Stimulated activated CD4-positive, alpha-beta T cell treated with anti-CD3 and anti-CD28 coated beads, Interleukin-4, amount 100 ng/mL, for 48 hours (primary cell): ENCODE results near the gene SRGN.

Source experiments
- DNase-seq, 2 donors: peaks; one replicate each; pipeline ENCODE4 v3.0.0-alpha.2; 2020; ENCODE audit warnings: low read depth in 2 of 2

Gene SRGN

GRCh38 chr10:69090685-69091084 lies 2.8 kb downstream of the SRGN start:
- DNase-seq: no peak

- no peak for DNase-seq
Measured at GRCh38 chr10:69091143-69091651, 3.3 kb downstream of the SRGN start.

GRCh38 chr10:69092959-69093850 lies 5.3 kb downstream of the SRGN start:
- peak; percentile 70 to 73 for DNase-seq

- no peak for DNase-seq
Measured at GRCh38 chr10:69093933-69094332, 6.0 kb downstream of the SRGN start.

GRCh38 chr10:69096045-69096444 lies 8.1 kb downstream of the SRGN start:
- no peak for DNase-seq

GRCh38 chr10:69097729-69098128 lies 9.8 kb downstream of the SRGN start:
- DNase-seq: no peak

GRCh38 chr10:69100136-69100872 lies 12.4 kb downstream of the SRGN start:
- no peak for DNase-seq

- no peak for DNase-seq
Measured at GRCh38 chr10:69101451-69102095, 13.7 kb downstream of the SRGN start.

- DNase-seq: no peak
Measured at GRCh38 chr10:69102440-69102839, 14.5 kb downstream of the SRGN start.

GRCh38 chr10:69103784-69104183 lies 15.9 kb downstream of the SRGN start:
- DNase-seq: no peak

- no peak for DNase-seq
Measured at GRCh38 chr10:69104994-69105790, 17.3 kb downstream of the SRGN start.

GRCh38 chr10:69107176-69107490 lies 19.2 kb downstream of the SRGN start:
- DNase-seq: no peak

GRCh38 chr10:69107699-69108098 lies 19.8 kb downstream of the SRGN start:
- DNase-seq: no peak

GRCh38 chr10:69119896-69120295 lies 32.0 kb downstream of the SRGN start:
- DNase-seq: no peak

GRCh38 chr10:69123306-69123746 lies 35.4 kb downstream of the SRGN start:
- DNase-seq: no peak

- DNase-seq: peak; percentile 100
Measured at GRCh38 chr10:69123747-69124562, 36.1 kb downstream of the SRGN start, which contains the start of gene VPS26A. VPS26A (plus strand) TSS chr10:69124178; CDS start chr10:69124278, 100 bp downstream.

- DNase-seq: peak; percentile 18 to 35
Measured at GRCh38 chr10:69124563-69125268, 36.8 kb downstream of the SRGN start.

- DNase-seq: no peak
Measured at GRCh38 chr10:69125554-69125953, 37.7 kb downstream of the SRGN start.

GRCh38 chr10:69130251-69130650 lies 42.3 kb downstream of the SRGN start:
- DNase-seq: no peak

GRCh38 chr10:69139961-69140360 lies 52.1 kb downstream of the SRGN start:
- DNase-seq: no peak
